ENCODE results near the gene SH3D21. TPM values are rescaled to one million over a fixed set of nuclear protein-coding genes. Genes with fewer than 3 reads are reported as not detected.
A peak's percentile ranks its signal among the peaks of the same experiment; 100 is the strongest.

SH3D21 gene
- total RNA-seq, 1 donor from 2014 or later, result 0.82 TPM

DNA sequence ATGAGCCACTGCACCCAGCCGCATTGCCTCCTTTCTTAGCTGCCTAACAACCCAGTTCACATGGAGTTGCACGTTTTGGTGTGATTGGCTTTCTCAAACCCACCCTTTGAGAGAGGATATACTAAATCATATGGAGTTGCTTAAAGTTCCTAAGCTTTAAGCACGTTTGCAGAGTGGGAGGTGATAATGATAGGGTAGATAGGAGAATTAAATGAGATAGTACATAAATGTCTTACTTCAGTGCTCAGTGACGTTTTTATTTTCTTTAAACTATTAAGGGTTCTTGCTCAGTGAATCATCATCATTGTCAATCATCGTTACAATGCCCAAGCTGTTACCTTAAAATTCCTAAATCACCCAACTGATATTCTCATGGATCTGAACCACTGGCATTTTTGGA, 2.9 kb upstream of the SH3D21 start:
- FAIRE-seq, result no peak
- no peak for DNase-seq (ENCODE audit: low spot score in 2 of 2)

GRCh38 chr1:36303650-36304360, 2.4 kb upstream of the SH3D21 start:
- DNase-seq (ENCODE audit: low spot score in 2 of 2) (no peak), FAIRE-seq (no peak)

DNA sequence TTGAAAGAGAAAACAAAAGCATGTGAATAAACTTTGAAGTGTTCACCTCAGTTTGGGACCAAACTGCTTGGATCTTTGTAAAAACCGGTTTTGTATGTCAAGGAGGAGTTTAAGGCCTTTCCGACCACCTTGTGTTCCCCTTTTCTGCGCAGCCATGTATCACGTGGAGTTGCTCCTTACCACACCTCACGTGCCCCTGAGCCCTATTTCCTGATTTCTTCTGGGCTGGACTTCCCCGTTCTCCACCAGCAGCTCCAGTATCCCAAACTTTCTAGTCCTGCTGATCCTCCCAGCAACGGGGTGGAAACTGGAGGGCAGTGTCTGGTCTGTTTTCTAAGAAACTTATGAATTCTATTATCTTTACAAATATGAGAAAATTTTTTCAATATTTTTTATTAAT, 1.6 kb upstream of the SH3D21 start:
- DNase-seq (ENCODE audit: low spot score in 2 of 2) (no peak), FAIRE-seq (no peak)

- DNase-seq (ENCODE audit: low spot score in 2 of 2) (no peak), FAIRE-seq (no peak)
Observed at GRCh38 chr1:36304970-36305914, 926 bp upstream of the SH3D21 start.

DNA sequence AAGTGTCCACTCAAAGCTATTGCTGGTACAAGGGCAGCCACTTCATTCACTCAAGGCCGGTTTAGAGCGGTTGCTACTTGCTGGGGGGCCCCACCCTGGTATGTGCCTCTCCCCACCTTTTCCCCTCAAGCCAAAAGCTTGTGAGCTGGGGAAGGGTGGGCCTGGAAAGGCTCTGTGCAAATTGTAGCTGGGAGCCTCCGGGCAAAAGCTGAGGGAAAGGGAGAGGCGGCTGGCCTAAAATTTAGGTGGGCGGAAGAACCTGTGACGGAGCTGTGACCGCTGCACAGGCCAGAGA, 306 bp upstream of the SH3D21 start:
- FAIRE-seq (no peak), DNase-seq (ENCODE audit: low spot score in 2 of 2) (no peak)

- peak; percentile 87 to 96 for DNase-seq (ENCODE audit: low spot score in 2 of 2)
- no peak for FAIRE-seq
Observed at GRCh38 chr1:36306902-36307456, 811 bp downstream of the SH3D21 start.

GRCh38 chr1:36307601-36308330, 1.6 kb downstream of the SH3D21 start:
- no peak for DNase-seq (ENCODE audit: low spot score in 2 of 2)
- FAIRE-seq, result no peak

GRCh38 chr1:36309397-36309796, 3.2 kb downstream of the SH3D21 start:
- DNase-seq (ENCODE audit: low spot score in 2 of 2), result no peak
- no peak for FAIRE-seq

GRCh38 chr1:36320291-36320761, 14.2 kb downstream of the SH3D21 start:
- DNase-seq (ENCODE audit: low spot score in 2 of 2) (no peak), FAIRE-seq (no peak)

GRCh38 chr1:36320767-36321118, 14.6 kb downstream of the SH3D21 start:
- no peak for DNase-seq (ENCODE audit: low spot score in 2 of 2)
- FAIRE-seq, result no peak

GRCh38 chr1:36321119-36321951, 15.2 kb downstream of the SH3D21 start:
- DNase-seq (ENCODE audit: low spot score in 2 of 2) (peak in 1 of 2 donors; percentile 58), FAIRE-seq (no peak)

GRCh38 chr1:36322041-36322785, 16.0 kb downstream of the SH3D21 start:
- no peak for DNase-seq (ENCODE audit: low spot score in 2 of 2)

GRCh38 chr1:36322786-36323635, 16.8 kb downstream of the SH3D21 start:
- FAIRE-seq (no peak), DNase-seq (ENCODE audit: low spot score in 2 of 2) (peak; percentile 50 to 53)

More at GRCh38 chr1:36322041-36322785, 16.0 kb downstream of the SH3D21 start:
- no peak for FAIRE-seq

DNA sequence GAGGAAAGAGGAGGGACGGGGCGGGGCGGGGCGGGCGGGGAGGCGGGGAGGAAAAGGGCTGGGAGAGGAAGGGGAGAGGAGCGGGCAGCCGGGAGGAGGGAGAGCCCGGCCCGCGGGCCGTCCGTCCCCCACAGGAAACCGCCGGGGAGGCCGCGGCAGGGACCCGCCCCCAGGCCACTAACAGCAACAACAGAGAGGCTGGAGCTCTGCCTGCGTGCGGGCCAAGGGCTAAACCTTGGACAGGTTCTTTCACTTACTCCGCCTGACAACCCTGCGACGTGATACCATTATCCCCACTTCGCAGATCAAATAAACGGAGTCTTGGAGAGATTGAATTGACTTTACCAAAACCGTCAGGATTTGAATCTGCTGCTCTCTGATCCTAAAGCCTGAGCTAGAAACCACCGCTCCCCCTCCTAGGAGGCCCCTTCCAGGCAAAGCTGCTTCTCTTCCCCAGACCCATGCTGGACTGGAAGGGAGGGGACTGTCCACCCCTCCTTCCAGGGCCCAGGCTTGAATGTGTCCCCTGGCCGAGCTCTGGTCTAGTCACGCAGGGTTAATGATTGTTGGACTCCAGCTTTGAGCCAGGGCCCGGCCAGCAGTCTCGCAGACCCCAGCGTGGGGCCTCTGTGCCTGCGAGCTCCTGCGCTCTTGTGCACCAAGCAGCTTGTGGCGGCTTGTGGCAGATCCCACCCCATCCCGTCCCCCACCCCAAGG, 17.6 kb downstream of the SH3D21 start, which contains the start of gene EVA1B:
EVA1B (minus strand) TSS at position 10 of the 717 bp plus-strand sequence. CDS start 608 bp downstream, outside the sequence.
- no peak for FAIRE-seq
- DNase-seq (ENCODE audit: low spot score in 2 of 2), result peak; percentile 71

- FAIRE-seq, result no peak
- no peak for DNase-seq (ENCODE audit: low spot score in 2 of 2)
Observed at GRCh38 chr1:36324353-36324703, 18.2 kb downstream of the SH3D21 start.

DNA sequence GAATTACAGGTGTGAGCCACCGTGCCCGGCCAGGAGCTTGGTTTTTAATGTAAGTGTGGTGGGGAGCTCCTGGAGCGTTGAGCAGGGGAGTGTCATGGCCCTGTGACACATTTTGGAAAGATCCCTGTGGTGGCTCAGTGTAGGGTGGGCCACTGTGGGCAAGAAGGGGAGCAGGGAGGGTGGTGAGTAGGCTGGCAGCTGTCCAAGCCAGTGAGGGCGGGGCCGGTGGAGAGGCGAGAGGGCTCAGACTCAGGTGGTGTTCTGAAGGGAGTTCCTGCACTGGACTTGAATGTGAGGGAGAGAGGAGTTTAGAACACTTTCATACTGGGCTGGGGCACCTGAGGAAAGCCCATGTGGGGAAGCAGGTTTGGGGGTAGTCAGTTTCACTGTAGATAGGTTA, 20.3 kb downstream of the SH3D21 start:
- DNase-seq (ENCODE audit: low spot score in 2 of 2), result no peak
- no peak for FAIRE-seq

- DNase-seq (ENCODE audit: low spot score in 2 of 2) (no peak), FAIRE-seq (no peak)
Observed at GRCh38 chr1:36327421-36328087, 21.4 kb downstream of the SH3D21 start.

All from frontal cortex (tissue), 4 donors.